ENCODE results near the gene MYO5B.
A peak's percentile ranks its signal among the peaks of the same experiment; 100 is the strongest.

The MYO5B gene

GRCh38 chr18:50199921-50200320, 5.0 kb upstream of the MYO5B start:
- no peak for TF ChIP-seq CTCF (IDR thresholded peaks at IDR 0.05; ENCODE audit: low read depth, low read length)
- no peaks in the 10 kb centered on the region for H3K36me3 ChIP-seq
- no peaks in the 10 kb centered on the region for H3K9me3 ChIP-seq (ENCODE audit: severe bottlenecking)
- H3K27me3 ChIP-seq (ENCODE audit: insufficient read depth, low read depth, severe bottlenecking), result peaks cover 12% of the 10 kb centered on the region
- H3K27ac ChIP-seq, result no peak overlapping the region
- no peak for DNase-seq
- H3K4me3 ChIP-seq (ENCODE audit: low read depth, low read length), result no peak overlapping the region

- no peak for DNase-seq
- Histone ChIP-seq H3K36me3 (no peaks in the 10 kb centered on the region), H3K27ac (no peak overlapping the region), H3K9me3 (ENCODE audit: severe bottlenecking) (no peaks in the 10 kb centered on the region), H3K27me3 (ENCODE audit: insufficient read depth, low read depth, severe bottlenecking) (peaks cover 12% of the 10 kb centered on the region), H3K4me3 (ENCODE audit: low read depth, low read length) (no peak overlapping the region)
- TF ChIP-seq CTCF (IDR thresholded peaks at IDR 0.05; ENCODE audit: low read depth, low read length), result no peak
Observed at GRCh38 chr18:50199346-50199855, 4.5 kb upstream of the MYO5B start.

- H3K4me3 ChIP-seq (ENCODE audit: low read depth, low read length), result no peak overlapping the region
- no peaks in the 10 kb centered on the region for H3K36me3 ChIP-seq
- H3K27me3 ChIP-seq (ENCODE audit: insufficient read depth, low read depth, severe bottlenecking), result peaks cover 12% of the 10 kb centered on the region
- no peaks in the 10 kb centered on the region for H3K9me3 ChIP-seq (ENCODE audit: severe bottlenecking)
- no peak for TF ChIP-seq CTCF (IDR thresholded peaks at IDR 0.05; ENCODE audit: low read depth, low read length)
- H3K27ac ChIP-seq, result no peak overlapping the region
- DNase-seq, result no peak
Observed at GRCh38 chr18:50196261-50196660, 1.3 kb upstream of the MYO5B start.

- H3K4me3 ChIP-seq (ENCODE audit: low read depth, low read length), result peak overlapping the region; percentile 35; the same call in 1 of the 2 replicates
- TF ChIP-seq CTCF (IDR thresholded peaks at IDR 0.05; ENCODE audit: low read depth, low read length), result no peak
- H3K36me3 ChIP-seq, result no peaks in the 10 kb centered on the region
- no peak overlapping the region for H3K27ac ChIP-seq
- H3K9me3 ChIP-seq (ENCODE audit: severe bottlenecking), result no peaks in the 10 kb centered on the region
- peaks cover 12% of the 10 kb centered on the region for H3K27me3 ChIP-seq (ENCODE audit: insufficient read depth, low read depth, severe bottlenecking)
- DNase-seq, result no peak
Observed at GRCh38 chr18:50195689-50196088, 742 bp upstream of the MYO5B start.

- no peak for TF ChIP-seq CTCF (IDR thresholded peaks at IDR 0.05; ENCODE audit: low read depth, low read length)
- H3K27ac ChIP-seq, result no peak overlapping the region
- no peaks in the 10 kb centered on the region for H3K36me3 ChIP-seq
- peak overlapping the region; percentile 44 for H3K4me3 ChIP-seq (ENCODE audit: low read depth, low read length)
- no peak for DNase-seq
- H3K27me3 ChIP-seq (ENCODE audit: insufficient read depth, low read depth, severe bottlenecking), result peaks cover 12% of the 10 kb centered on the region
- no peaks in the 10 kb centered on the region for H3K9me3 ChIP-seq (ENCODE audit: severe bottlenecking)
Observed at GRCh38 chr18:50193796-50194630, 934 bp downstream of the MYO5B start.
